ENCODE measurements around the gene LRMDA. TPM values are rescaled to one million over a fixed set of nuclear protein-coding genes. Genes with fewer than 3 reads are reported as not detected.

Gene LRMDA
- total and polyA plus RNA-seq, 2 of the 4 experiments (the other 2 are of a cell fraction): 0.07 TPM; not detected in 1

- Histone ChIP-seq H4K91ac (ENCODE audit: insufficient read depth, low read depth, low read length) (no peak overlapping the region), H3K56ac (ENCODE audit: extremely low read depth, insufficient read depth, low read length) (no peak overlapping the region), H3K27ac (ENCODE audit: insufficient read depth, low read length) (no peak overlapping the region), H3K4me1 (ENCODE audit: control insufficient read depth, insufficient read depth, low read length) (no peaks in the 10 kb centered on the region), H3K9me3 (ENCODE audit: control insufficient read depth, insufficient read depth, low read length) (no peaks in the 10 kb centered on the region), H2BK20ac (ENCODE audit: low read depth, low read length) (no peak overlapping the region), H3K9me1 (ENCODE audit: insufficient read depth, low read length) (no peaks in the 10 kb centered on the region), H3K14ac (replicated peaks; ENCODE audit: low read depth, low read length) (no peak overlapping the region), H4K8ac (ENCODE audit: low read depth in 2 of 2, low read length in 2 of 2) (no peak overlapping the region), H2BK5ac (ENCODE audit: low read depth, low read length, poor library complexity, severe bottlenecking) (no peak overlapping the region), H2AK5ac (ENCODE audit: low read depth, low read length) (no peak overlapping the region), H3K36me3 (ENCODE audit: control insufficient read depth, insufficient read depth, low read length) (no peaks in the 10 kb centered on the region), H2AK9ac (replicated peaks; ENCODE audit: low read depth, low read length, poor library complexity) (no peak overlapping the region), H3K27me3 (ENCODE audit: control insufficient read depth, insufficient read depth, low read length) (no peaks in the 10 kb centered on the region; the same call in 1 of the 2 replicates), H3K4ac (ENCODE audit: low read depth, low read length) (no peak overlapping the region), H2AFZ (replicated peaks; ENCODE audit: low read length, poor library complexity) (no peak overlapping the region), H4K5ac (ENCODE audit: low read depth, low read length) (no peak overlapping the region), H3K79me1 (ENCODE audit: low read depth in 1 of 2, low read length in 2 of 2) (no peaks in the 10 kb centered on the region), H3K23ac (ENCODE audit: low read depth, low read length) (no peak overlapping the region), H3K4me2 (ENCODE audit: low read depth, low read length) (no peak overlapping the region), H3K9ac (ENCODE audit: low read depth, low read length) (no peak overlapping the region), H2BK15ac (ENCODE audit: low read depth, low read length) (no peak overlapping the region), H2BK120ac (ENCODE audit: low read depth, low read length) (no peak overlapping the region), H3K18ac (ENCODE audit: low read depth, low read length) (no peak overlapping the region), H3K4me3 (ENCODE audit: insufficient read depth, low read depth, low read length) (no peak overlapping the region), H4K20me1 (ENCODE audit: insufficient read depth, low read length) (no peaks in the 10 kb centered on the region)
- TF ChIP-seq MXI1 (IDR thresholded peaks at IDR 0.05; ENCODE audit: borderline replicate concordance, low read depth, low read length) (no peak), MAFK (IDR thresholded peaks at IDR 0.05; ENCODE audit: low read depth, low read length) (no peak), CEBPB (IDR thresholded peaks at IDR 0.05; ENCODE audit: low read depth, low read length) (no peak), NFE2L2 (IDR thresholded peaks at IDR 0.05; ENCODE audit: low read depth, low read length) (no peak), CTCF (conservative IDR thresholded peaks at IDR 0.05; ENCODE audit: low read depth, low read length) (no peak), RCOR1 (IDR thresholded peaks at IDR 0.05; ENCODE audit: insufficient replicate concordance, low read length) (no peak), POLR2A (IDR thresholded peaks at IDR 0.05; ENCODE audit: low read depth, low read length) (no peak), RAD21 (IDR thresholded peaks at IDR 0.05; ENCODE audit: low read length) (no peak), RFX5 (IDR thresholded peaks at IDR 0.05; ENCODE audit: low read depth, low read length) (no peak), CHD1 (IDR thresholded peaks at IDR 0.05; ENCODE audit: low read depth, low read length) (no peak)
- no CpG with 5 or more reads among the region's 2 CpGs for WGBS, 2 experiments (ENCODE audit: extremely low coverage in 2 of 2, insufficient read length in 1 of 2)
- intact Hi-C loops (cut with micrococcal nuclease): no loop called here
- POLR2A ChIA-PET (ENCODE audit: unreplicated experiment): no interaction called here
- BruUV-seq (replicated peaks): no TSS peak
- in situ Hi-C loops (cut with MboI; ENCODE audit: low sequenced_read_pairs): no loop called here
- no peak for ATAC-seq (ENCODE audit: low read depth)
- dilution Hi-C loops (cut with HindIII; ENCODE audit: low sequenced_read_pairs, unreplicated experiment): no loop called here
- CTCF ChIA-PET: no interaction called here
- DNase-seq: no peak
These were observed 331.0 kb downstream of the LRMDA start for GRCh38 chr10:75762431-75762802.

All from IMR-90 (cell line).